ENCODE measurements around the gene BICC1. TPM values are rescaled to one million over a fixed set of nuclear protein-coding genes. Genes with fewer than 3 reads are reported as not detected.

The BICC1 gene
- total RNA-seq, 1 experiment from 2014 or later: 0.57 TPM

GRCh38 chr10:58661902-58662301 lies 149.2 kb downstream of the BICC1 start:
- Histone ChIP-seq H3K79me1 (ENCODE audit: insufficient read depth, low read depth, low read length, poor library complexity, severe bottlenecking) (no peaks in the 10 kb centered on the region), H3K79me2 (ENCODE audit: insufficient read depth, low read length) (no peaks in the 10 kb centered on the region), H3K4me2 (ENCODE audit: insufficient read depth, insufficient read length, low read length) (no peak overlapping the region), H3K4me1 (ENCODE audit: insufficient read depth, low read length) (peaks cover 2% of the 10 kb centered on the region; the same call in 1 of the 2 replicates), H3T11ph (ENCODE audit: low read length) (no peak overlapping the region), H3K4ac (ENCODE audit: low read depth, low read length) (no peak overlapping the region), H2BK15ac (ENCODE audit: low read depth, low read length) (no peak overlapping the region), H2AK5ac (ENCODE audit: insufficient read length, low read length) (no peak overlapping the region), H3K14ac (ENCODE audit: insufficient read depth, low read length) (no peak overlapping the region), H2BK120ac (ENCODE audit: low read depth, low read length, poor library complexity, severe bottlenecking) (no peak overlapping the region), H4K20me1 (ENCODE audit: control insufficient read depth, insufficient read depth, insufficient read length) (no peaks in the 10 kb centered on the region), H3K23ac (ENCODE audit: insufficient read length, low read depth, low read length) (no peak overlapping the region), H3K23me2 (ENCODE audit: insufficient read length, low read depth, low read length, poor library complexity, severe bottlenecking) (no peaks in the 10 kb centered on the region), H3K27ac (ENCODE audit: insufficient read length, low read depth, low read length) (no peak overlapping the region), H4K5ac (ENCODE audit: insufficient read length, low read depth, low read length) (no peak overlapping the region), H3K9me3 (ENCODE audit: control insufficient read depth, low read depth, low read length) (peaks cover 5% of the 10 kb centered on the region), H2BK5ac (ENCODE audit: insufficient read length, low read length) (no peak overlapping the region), H4K91ac (ENCODE audit: insufficient read length, low read depth, low read length) (no peak overlapping the region), H3K27me3 (ENCODE audit: insufficient read depth, low read length) (no peaks in the 10 kb centered on the region), H4K8ac (replicated peaks; ENCODE audit: insufficient read length, low read depth, low read length) (no peak overlapping the region), H3K18ac (ENCODE audit: insufficient read length, low read depth, low read length) (no peak overlapping the region), H2BK12ac (ENCODE audit: insufficient read length, low read depth, low read length) (no peak overlapping the region), H2BK20ac (ENCODE audit: low read depth, low read length, poor library complexity, severe bottlenecking) (no peak overlapping the region), H3K56ac (ENCODE audit: insufficient read length, low read depth, low read length) (no peak overlapping the region), H3K9ac (ENCODE audit: extremely low read depth, insufficient read length, low read length) (no peak overlapping the region), H2AFZ (ENCODE audit: low read length) (no peak overlapping the region)
- Mint-ChIP-seq H3K27me3 (ENCODE audit: low read depth) (no peaks in the 10 kb centered on the region), H3K4me1 (peaks cover 16 to 18% of the 10 kb centered on the region in 2 experiments), H3K9me3 (peaks cover 28 to 30% of the 10 kb centered on the region in 2 experiments), H3K27ac (no peak overlapping the region), H3K36me3 (ENCODE audit: insufficient read depth in 1 of 3, low read depth in 3 of 3) (peaks cover 20 to 28% (median 20%) of the 10 kb centered on the region in 3 experiments), H3K4me3 (no peak overlapping the region)
- no peak for DNase-seq
- WGBS (ENCODE audit: extremely low coverage, insufficient read length, low lambda C conversion rate): no CpG with 5 or more reads among the region's 2 CpGs
- no peak for TF ChIP-seq CTCF (conservative IDR thresholded peaks at IDR 0.05)

Data from H9 (cell line).